ENCODE measurements around the gene SNU13. TPM values are rescaled to one million over a fixed set of nuclear protein-coding genes. Genes with fewer than 3 reads are reported as not detected.

SNU13 gene
- total and polyA plus RNA-seq, 2 of the 4 experiments (the other 2 are of a cell fraction), result 122 to 185 TPM

- no peak overlapping the region for H3K23ac ChIP-seq (ENCODE audit: low read depth, low read length)
- intact Hi-C loops (cut with micrococcal nuclease), result no loop called here
- H3K27ac ChIP-seq (ENCODE audit: insufficient read depth, low read length), result no peak overlapping the region
- H3K56ac ChIP-seq (ENCODE audit: extremely low read depth, insufficient read depth, low read length), result no peak overlapping the region
- no peak overlapping the region for H2AK5ac ChIP-seq (ENCODE audit: low read depth, low read length)
- H2AFZ ChIP-seq (replicated peaks; ENCODE audit: low read length, poor library complexity), result no peak overlapping the region
- H3K4ac ChIP-seq (ENCODE audit: low read depth, low read length), result no peak overlapping the region
- ChIA-PET POLR2A (ENCODE audit: unreplicated experiment) (no interaction called here), CTCF (no interaction called here)
- H4K20me1 ChIP-seq (ENCODE audit: insufficient read depth, low read length), result no peaks in the 10 kb centered on the region; the same call in none of the 2 replicates
- TF ChIP-seq BHLHE40 (IDR thresholded peaks at IDR 0.05; ENCODE audit: low read depth, low read length) (no peak), MAFK (IDR thresholded peaks at IDR 0.05; ENCODE audit: low read depth, low read length) (no peak), RFX5 (IDR thresholded peaks at IDR 0.05; ENCODE audit: low read depth, low read length) (no peak), CEBPB (IDR thresholded peaks at IDR 0.05; ENCODE audit: low read depth, low read length) (no peak), FOS (IDR thresholded peaks at IDR 0.05; ENCODE audit: low read depth, low read length) (no peak), CTCF (conservative IDR thresholded peaks at IDR 0.05; ENCODE audit: low read depth, low read length) (no peak), ELK1 (IDR thresholded peaks at IDR 0.05; ENCODE audit: borderline replicate concordance, low read depth, low read length) (no peak), CHD1 (IDR thresholded peaks at IDR 0.05; ENCODE audit: low read depth, low read length) (no peak), MAZ (IDR thresholded peaks at IDR 0.05; ENCODE audit: borderline replicate concordance, low read depth, low read length) (no peak), MXI1 (IDR thresholded peaks at IDR 0.05; ENCODE audit: borderline replicate concordance, low read depth, low read length) (no peak)
- DNase-seq, result no peak
- H3K4me2 ChIP-seq (ENCODE audit: low read depth, low read length), result no peak overlapping the region
- no peak overlapping the region for H2BK20ac ChIP-seq (ENCODE audit: low read depth, low read length)
- H2AK9ac ChIP-seq (replicated peaks; ENCODE audit: low read depth, low read length, poor library complexity), result no peak overlapping the region
- no peaks in the 10 kb centered on the region for H3K9me3 ChIP-seq (ENCODE audit: control insufficient read depth, insufficient read depth, low read length)
- H2BK5ac ChIP-seq (ENCODE audit: low read depth, low read length, poor library complexity, severe bottlenecking), result no peak overlapping the region
- no peak overlapping the region for H3K14ac ChIP-seq (replicated peaks; ENCODE audit: low read depth, low read length)
- H4K8ac ChIP-seq (ENCODE audit: low read depth in 2 of 2, low read length in 2 of 2), result no peak overlapping the region
- no peaks in the 10 kb centered on the region; the same call in 1 of the 2 replicates for H3K4me1 ChIP-seq (ENCODE audit: control insufficient read depth, insufficient read depth, low read length)
- H4K91ac ChIP-seq (ENCODE audit: insufficient read depth, low read depth, low read length), result no peak overlapping the region
- H3K27me3 ChIP-seq (ENCODE audit: control insufficient read depth, insufficient read depth, low read length), result no peaks in the 10 kb centered on the region
- dilution Hi-C loops (cut with HindIII; ENCODE audit: low sequenced_read_pairs, unreplicated experiment), result no loop called here
- BruUV-seq (replicated peaks), result no TSS peak
- no peak overlapping the region for H3K9ac ChIP-seq (ENCODE audit: low read depth, low read length)
- no peak overlapping the region for H3K18ac ChIP-seq (ENCODE audit: low read depth, low read length)
- no peak overlapping the region for H4K5ac ChIP-seq (ENCODE audit: low read depth, low read length)
- no peak overlapping the region for H2BK120ac ChIP-seq (ENCODE audit: low read depth, low read length)
- WGBS, 2 experiments (ENCODE audit: extremely low coverage in 2 of 2, insufficient read length in 1 of 2), result no CpG with 5 or more reads among the region's 1 CpG
- H3K79me1 ChIP-seq (ENCODE audit: low read depth in 1 of 2, low read length in 2 of 2), result peaks cover 34 to 59% of the 10 kb centered on the region in 2 experiments
- peaks cover 67% of the 10 kb centered on the region for H3K36me3 ChIP-seq (ENCODE audit: control insufficient read depth, insufficient read depth, low read length)
- in situ Hi-C loops (cut with MboI; ENCODE audit: low sequenced_read_pairs), result no loop called here
- no peak overlapping the region for H2BK15ac ChIP-seq (ENCODE audit: low read depth, low read length)
- ATAC-seq (ENCODE audit: low read depth), result no peak
- peaks cover 5% of the 10 kb centered on the region; the same call in 1 of the 2 replicates for H3K9me1 ChIP-seq (ENCODE audit: insufficient read depth, low read length)
- H3K4me3 ChIP-seq (ENCODE audit: insufficient read depth, low read depth, low read length), result no peak overlapping the region
Observed at GRCh38 chr22:41650229-41650628, 38.4 kb downstream of the SNU13 start.

All from IMR-90 (cell line).